Endothelial cell of umbilical vein (primary cell): ENCODE measurements around the gene HS3ST3A1.

Experiments
- EZH2 ChIP-seq: IDR thresholded peaks from 2 replicates; pipeline ENCODE4 v1.6.1; 2012; ENCODE audit warnings: borderline replicate concordance, low read depth, mild to moderate bottlenecking, moderate library complexity, low read length, inconsistent platforms; ENCODE audit not compliant: severe bottlenecking
- JUN ChIP-seq: IDR thresholded peaks from 2 replicates; pipeline ENCODE4 v1.6.1; 2011; ENCODE audit warnings: borderline replicate concordance, low read depth; ENCODE audit not compliant: insufficient read length, insufficient read depth
- POLR2A ChIP-seq: IDR thresholded peaks from 2 replicates; pipeline ENCODE4 v1.6.1; 2012; ENCODE audit warnings: low read depth, mild to moderate bottlenecking, control low read depth, low read length
- POLR2AphosphoS5 ChIP-seq: IDR thresholded peaks from 2 replicates; pipeline ENCODE4 v1.6.1; 2012; ENCODE audit warnings: low read depth, mild to moderate bottlenecking, control low read depth, low read length, moderate library complexity; ENCODE audit not compliant: insufficient read depth
- TF ChIP-seq, protein P1 (sequence below), 2 donors: IDR thresholded peaks; 1 replicate in 1 of 2; 2 replicates in 1 of 2; pipeline ENCODE4 v1.5.1; 2011; ENCODE audit warnings: low read length in 2 of 2, mild to moderate bottlenecking in 2 of 2, moderate library complexity in 2 of 2, control low read depth in 1 of 2, inconsistent platforms in 1 of 2, low read depth in 1 of 2; ENCODE audit not compliant: insufficient read depth in 1 of 2; ENCODE audit errors: extremely low read depth in 1 of 2

DNA sequence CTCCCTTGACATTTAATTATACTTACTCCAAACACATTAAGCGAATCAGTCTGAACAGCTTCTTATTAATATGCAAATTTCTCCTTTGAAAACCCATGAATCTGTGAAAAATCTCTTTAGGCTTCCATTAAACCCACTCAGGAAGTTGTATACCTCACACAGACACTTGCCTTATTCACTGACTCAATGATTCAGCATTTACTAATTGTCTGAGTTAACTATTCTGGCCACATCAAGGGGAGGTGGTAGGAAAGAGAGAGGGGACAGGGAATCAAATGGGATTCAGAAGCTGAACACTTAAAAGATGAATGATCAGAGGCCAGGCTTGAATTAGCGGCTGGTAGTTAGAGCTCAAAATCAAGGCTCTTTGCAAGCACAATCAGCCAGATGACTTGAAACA lies 70.0 kb downstream of the HS3ST3A1 start:
- TF ChIP-seq POLR2A (no peak), EZH2 (no peak), POLR2AphosphoS5 (no peak), JUN (no peak)
- TF ChIP-seq, protein P1, sequence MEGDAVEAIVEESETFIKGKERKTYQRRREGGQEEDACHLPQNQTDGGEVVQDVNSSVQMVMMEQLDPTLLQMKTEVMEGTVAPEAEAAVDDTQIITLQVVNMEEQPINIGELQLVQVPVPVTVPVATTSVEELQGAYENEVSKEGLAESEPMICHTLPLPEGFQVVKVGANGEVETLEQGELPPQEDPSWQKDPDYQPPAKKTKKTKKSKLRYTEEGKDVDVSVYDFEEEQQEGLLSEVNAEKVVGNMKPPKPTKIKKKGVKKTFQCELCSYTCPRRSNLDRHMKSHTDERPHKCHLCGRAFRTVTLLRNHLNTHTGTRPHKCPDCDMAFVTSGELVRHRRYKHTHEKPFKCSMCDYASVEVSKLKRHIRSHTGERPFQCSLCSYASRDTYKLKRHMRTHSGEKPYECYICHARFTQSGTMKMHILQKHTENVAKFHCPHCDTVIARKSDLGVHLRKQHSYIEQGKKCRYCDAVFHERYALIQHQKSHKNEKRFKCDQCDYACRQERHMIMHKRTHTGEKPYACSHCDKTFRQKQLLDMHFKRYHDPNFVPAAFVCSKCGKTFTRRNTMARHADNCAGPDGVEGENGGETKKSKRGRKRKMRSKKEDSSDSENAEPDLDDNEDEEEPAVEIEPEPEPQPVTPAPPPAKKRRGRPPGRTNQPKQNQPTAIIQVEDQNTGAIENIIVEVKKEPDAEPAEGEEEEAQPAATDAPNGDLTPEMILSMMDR (IDR thresholded peaks at IDR 0.05; ENCODE audit: extremely low read depth in 1 of 2, insufficient read depth in 1 of 2, low read depth in 1 of 2, low read length in 2 of 2): no peak
